Nephron (organoid): ENCODE measurements around the gene IFNA8.
"Not testable (repeated sequence)": the region's sequence is repeated elsewhere in the genome, so short reads cannot be mapped to it uniquely, and the experiment has no call there.

ENCODE experiments used
- H3K27ac Mint-ChIP-seq, 3 experiments: 2 replicates each; pipeline ENCODE4 v1.8.0; 2020; ENCODE audit warnings: mixed read lengths in 3 of 3, mild to moderate bottlenecking in 2 of 3, moderate library complexity in 1 of 3
- H3K27me3 Mint-ChIP-seq: 2 replicates; pipeline ENCODE4 v1.8.0; 2021; ENCODE audit warnings: low read depth, mild to moderate bottlenecking, moderate library complexity, mixed read lengths
- H3K36me3 Mint-ChIP-seq: 2 replicates; pipeline ENCODE4 v1.8.0; 2020; ENCODE audit warnings: low read depth, mixed read lengths
- H3K4me1 Mint-ChIP-seq: 2 replicates; pipeline ENCODE4 v1.8.0; 2020; ENCODE audit warnings: mixed read lengths
- H3K4me3 Mint-ChIP-seq, 3 experiments: 2 replicates each; pipeline ENCODE4 v1.8.0; 2020; ENCODE audit warnings: mild to moderate bottlenecking in 3 of 3, mixed read lengths in 3 of 3, moderate library complexity in 2 of 3
- H3K9me3 Mint-ChIP-seq: 2 replicates; pipeline ENCODE4 v1.8.0; 2020; ENCODE audit warnings: mixed read lengths
- TF ChIP-seq, protein P1 (sequence below), 3 experiments: fragments of 200-600 bp; sonication (generic); IDR thresholded peaks; one replicate each; pipeline ENCODE4 v1.5.0; 2021; ENCODE audit warnings: antibody characterized with exemption in 3 of 3; ENCODE audit not compliant: unreplicated experiment in 3 of 3

The IFNA8 gene

GRCh38 chr9:21434202-21435014, 25.5 kb downstream of the IFNA8 start:
- H3K4me1 Mint-ChIP-seq: no peaks in the 10 kb centered on the region
- TF ChIP-seq, protein P1, sequence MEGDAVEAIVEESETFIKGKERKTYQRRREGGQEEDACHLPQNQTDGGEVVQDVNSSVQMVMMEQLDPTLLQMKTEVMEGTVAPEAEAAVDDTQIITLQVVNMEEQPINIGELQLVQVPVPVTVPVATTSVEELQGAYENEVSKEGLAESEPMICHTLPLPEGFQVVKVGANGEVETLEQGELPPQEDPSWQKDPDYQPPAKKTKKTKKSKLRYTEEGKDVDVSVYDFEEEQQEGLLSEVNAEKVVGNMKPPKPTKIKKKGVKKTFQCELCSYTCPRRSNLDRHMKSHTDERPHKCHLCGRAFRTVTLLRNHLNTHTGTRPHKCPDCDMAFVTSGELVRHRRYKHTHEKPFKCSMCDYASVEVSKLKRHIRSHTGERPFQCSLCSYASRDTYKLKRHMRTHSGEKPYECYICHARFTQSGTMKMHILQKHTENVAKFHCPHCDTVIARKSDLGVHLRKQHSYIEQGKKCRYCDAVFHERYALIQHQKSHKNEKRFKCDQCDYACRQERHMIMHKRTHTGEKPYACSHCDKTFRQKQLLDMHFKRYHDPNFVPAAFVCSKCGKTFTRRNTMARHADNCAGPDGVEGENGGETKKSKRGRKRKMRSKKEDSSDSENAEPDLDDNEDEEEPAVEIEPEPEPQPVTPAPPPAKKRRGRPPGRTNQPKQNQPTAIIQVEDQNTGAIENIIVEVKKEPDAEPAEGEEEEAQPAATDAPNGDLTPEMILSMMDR (IDR thresholded peaks at IDR 0.05; ENCODE audit: unreplicated experiment in 3 of 3): peak; percentile 32 to 43 (median 42)
- no peak overlapping the region for H3K27ac Mint-ChIP-seq
- no peak overlapping the region for H3K4me3 Mint-ChIP-seq
- no peaks in the 10 kb centered on the region for H3K9me3 Mint-ChIP-seq
- no peaks in the 10 kb centered on the region for H3K36me3 Mint-ChIP-seq
- no peaks in the 10 kb centered on the region for H3K27me3 Mint-ChIP-seq

GRCh38 chr9:21435015-21435383, 26.1 kb downstream of the IFNA8 start:
- not testable (repeated sequence) for H3K9me3 Mint-ChIP-seq, H3K36me3 Mint-ChIP-seq, H3K27me3 Mint-ChIP-seq, H3K4me1 Mint-ChIP-seq, H3K27ac Mint-ChIP-seq, H3K4me3 Mint-ChIP-seq

DNA sequence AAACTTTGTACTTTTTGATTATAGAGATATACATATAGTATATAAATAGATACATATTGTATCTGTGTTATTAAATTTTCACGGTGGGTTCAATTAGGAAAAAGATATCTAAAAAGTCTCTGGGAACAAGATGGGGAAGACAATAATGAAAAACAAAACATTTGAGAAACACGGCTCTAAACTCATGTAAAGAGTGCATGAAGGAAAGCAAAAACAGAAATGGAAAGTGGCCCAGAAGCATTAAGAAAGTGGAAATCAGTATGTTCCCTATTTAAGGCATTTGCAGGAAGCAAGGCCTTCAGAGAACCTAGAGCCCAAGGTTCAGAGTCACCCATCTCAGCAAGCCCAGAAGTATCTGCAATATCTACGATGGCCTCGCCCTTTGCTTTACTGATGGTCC, 31.2 kb downstream of the IFNA8 start, which contains the start of gene IFNA1:
IFNA1 (plus strand) TSS at position 301 of the 400 bp plus-strand sequence; CDS start at position 370, 69 bp downstream.
- Mint-ChIP-seq H3K27ac (no peak within 1 kb of the TSS), H3K4me3 (no peak within 1 kb of the TSS), H3K27me3 (no peaks in the 10 kb centered on the region), H3K36me3 (no peaks in the 10 kb centered on the region), H3K9me3 (peaks cover 6% of the 10 kb centered on the region), H3K4me1 (no peaks in the 10 kb centered on the region)
- TF ChIP-seq, protein P1 (IDR thresholded peaks at IDR 0.05; ENCODE audit: unreplicated experiment in 3 of 3): no peak

GRCh38 chr9:21443849-21444625, 35.1 kb downstream of the IFNA8 start:
- H3K27me3 Mint-ChIP-seq: no peaks in the 10 kb centered on the region
- peaks cover 6% of the 10 kb centered on the region for H3K9me3 Mint-ChIP-seq
- H3K36me3 Mint-ChIP-seq: no peaks in the 10 kb centered on the region
- H3K4me3 Mint-ChIP-seq: no peak overlapping the region
- H3K4me1 Mint-ChIP-seq: no peaks in the 10 kb centered on the region
- no peak overlapping the region for H3K27ac Mint-ChIP-seq
- TF ChIP-seq, protein P1 (IDR thresholded peaks at IDR 0.05; ENCODE audit: unreplicated experiment in 3 of 3): no peak

DNA sequence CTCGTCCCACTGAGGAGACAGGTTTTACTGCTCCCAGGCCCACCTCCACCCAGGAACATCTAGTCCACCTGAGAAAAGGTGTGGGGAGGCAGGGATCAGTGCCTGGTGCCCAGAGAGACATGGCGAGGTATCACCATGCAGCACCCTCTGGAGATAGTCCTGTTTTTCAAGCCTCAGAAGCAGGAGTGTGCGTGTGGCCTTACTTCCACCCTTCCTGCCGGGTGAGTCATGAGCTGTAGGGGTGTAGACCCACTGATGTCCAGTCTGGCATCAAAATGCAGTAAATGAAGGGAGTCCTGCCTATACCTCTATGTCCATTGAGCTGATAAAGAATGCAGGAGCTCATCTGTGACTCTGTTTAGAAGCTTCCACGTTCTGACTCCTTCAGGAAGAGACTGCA, 40.4 kb downstream of the IFNA8 start:
- not testable (repeated sequence) for H3K36me3 Mint-ChIP-seq, H3K4me3 Mint-ChIP-seq, H3K9me3 Mint-ChIP-seq, H3K27me3 Mint-ChIP-seq, H3K27ac Mint-ChIP-seq, H3K4me1 Mint-ChIP-seq

- TF ChIP-seq, protein P1 (IDR thresholded peaks at IDR 0.05; ENCODE audit: unreplicated experiment in 3 of 3): no peak
- no peaks in the 10 kb centered on the region for H3K9me3 Mint-ChIP-seq
- no peaks in the 10 kb centered on the region for H3K4me1 Mint-ChIP-seq
- peaks cover 3% of the 10 kb centered on the region for H3K27me3 Mint-ChIP-seq
- H3K4me3 Mint-ChIP-seq: no peak overlapping the region
- H3K27ac Mint-ChIP-seq: no peak overlapping the region
- H3K36me3 Mint-ChIP-seq: no peaks in the 10 kb centered on the region
Measured at GRCh38 chr9:21450733-21451394, 41.9 kb downstream of the IFNA8 start.
